GM21390 (cell line): ENCODE results near the gene LARP6.

Experiments
- ATAC-seq: cut with Tn5 transposase; IDR thresholded peaks from one replicate; pipeline ENCODE4 v1.9.1; 2021; ENCODE audit not compliant: unreplicated experiment

The LARP6 gene

DNA sequence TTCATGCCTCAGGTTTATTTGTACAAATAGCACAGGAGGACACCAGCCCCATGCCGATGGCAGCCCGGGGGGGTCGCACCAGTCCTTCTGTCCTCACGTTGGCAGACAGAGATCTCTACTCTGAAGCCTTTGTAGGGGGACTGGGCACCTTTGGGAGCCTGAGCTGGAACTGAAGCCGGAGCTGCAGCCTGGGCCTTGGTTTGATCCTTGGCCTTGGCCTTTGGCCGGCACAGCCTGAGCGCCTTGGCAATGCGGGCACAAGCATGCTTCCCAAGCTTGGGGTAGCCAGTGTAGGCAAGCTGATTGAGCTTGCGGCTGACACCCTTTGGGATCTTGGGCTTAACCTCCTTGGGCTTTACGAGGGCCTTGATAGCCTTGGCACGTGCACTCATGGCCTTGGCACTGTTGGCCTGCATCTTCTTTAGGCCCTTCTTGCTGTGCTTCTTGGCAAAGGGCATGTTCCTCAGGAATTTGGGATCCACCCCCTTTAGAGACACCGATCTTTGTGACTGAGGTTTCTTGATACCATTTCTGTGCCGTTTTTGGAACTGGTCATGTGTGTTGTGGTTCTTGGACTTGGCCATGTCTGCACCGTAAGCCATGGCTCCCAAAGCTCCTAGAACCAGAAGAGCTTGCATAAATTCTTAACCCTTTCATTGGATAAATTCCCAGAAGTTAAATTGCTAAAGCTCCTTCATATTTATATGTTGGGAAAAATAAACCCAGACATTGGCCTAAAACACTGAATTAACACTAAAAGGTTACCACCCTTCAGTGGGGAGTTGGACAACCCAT, 57.2 kb downstream of the LARP6 start:
- no peak for ATAC-seq

DNA sequence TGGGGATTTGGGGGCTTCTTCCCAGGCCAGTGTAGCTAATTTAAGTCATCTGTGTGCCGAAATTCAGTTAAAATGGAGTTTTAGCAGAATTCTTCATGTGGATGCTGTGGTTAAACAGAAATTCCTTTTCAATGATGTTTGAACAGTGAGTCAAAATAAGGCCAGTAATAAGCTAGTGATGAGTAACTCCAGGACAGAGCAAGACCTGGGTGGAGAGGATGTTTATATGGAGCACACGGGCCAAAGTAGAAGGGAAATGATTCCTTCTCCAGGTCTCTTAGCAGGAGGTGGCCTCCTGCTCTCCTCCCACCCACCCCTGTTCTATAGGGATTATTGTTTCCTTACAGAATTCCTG, 58.7 kb downstream of the LARP6 start:
- no peak for ATAC-seq

DNA sequence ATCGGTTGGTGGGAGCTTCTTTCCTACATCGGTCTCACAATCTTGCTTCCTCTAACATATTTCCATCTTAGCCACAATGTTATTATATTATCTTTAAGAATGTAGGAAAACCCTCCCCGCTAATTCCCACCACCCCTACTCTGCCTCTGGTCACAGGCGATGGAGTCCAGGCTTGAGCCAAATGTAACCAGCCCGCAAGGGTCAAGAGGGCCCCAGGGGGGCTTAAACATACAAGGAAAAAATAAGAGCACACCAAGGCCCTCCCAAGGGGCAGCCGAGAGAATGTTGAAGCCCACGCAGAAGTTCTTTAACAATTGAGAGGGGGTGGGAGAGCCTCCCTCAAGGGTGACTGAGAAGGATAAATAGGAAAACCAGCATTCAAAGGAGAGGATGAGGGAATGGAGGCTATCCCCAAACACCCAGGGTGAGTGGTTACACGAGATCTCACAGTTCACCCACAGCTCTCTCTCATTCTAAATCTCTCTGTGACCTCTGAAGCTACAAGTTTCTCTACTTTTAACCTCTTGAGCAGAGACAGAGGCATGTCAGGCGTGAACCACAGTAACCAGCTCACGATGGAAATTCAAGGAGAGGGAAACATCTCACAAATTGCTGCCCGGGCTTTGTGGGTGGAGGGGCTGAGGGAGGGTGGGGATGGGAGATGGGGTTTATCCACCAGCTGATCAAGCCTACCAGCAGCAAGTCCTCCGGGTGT, 59.2 kb downstream of the LARP6 start:
- ATAC-seq: no peak

DNA sequence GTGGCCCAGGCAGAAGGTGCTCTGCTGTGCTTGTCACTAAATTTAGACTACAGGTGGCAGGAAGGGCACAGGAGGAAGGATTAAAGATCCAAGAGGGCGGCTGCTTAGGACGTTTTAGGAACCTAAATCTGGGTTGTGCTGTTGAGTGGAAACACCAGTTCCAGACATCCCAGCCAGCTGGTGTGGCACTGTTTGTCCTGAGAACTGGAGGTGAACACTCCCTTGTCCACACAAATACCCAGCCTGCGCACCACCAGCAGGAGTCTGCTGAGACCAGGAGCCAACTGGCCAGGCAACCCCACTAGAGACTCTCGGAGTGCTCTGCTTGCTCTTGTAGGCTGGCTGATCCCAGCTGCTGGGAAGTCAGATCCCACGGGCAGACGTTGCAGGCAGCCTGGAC, 60.3 kb downstream of the LARP6 start:
- no peak for ATAC-seq

DNA sequence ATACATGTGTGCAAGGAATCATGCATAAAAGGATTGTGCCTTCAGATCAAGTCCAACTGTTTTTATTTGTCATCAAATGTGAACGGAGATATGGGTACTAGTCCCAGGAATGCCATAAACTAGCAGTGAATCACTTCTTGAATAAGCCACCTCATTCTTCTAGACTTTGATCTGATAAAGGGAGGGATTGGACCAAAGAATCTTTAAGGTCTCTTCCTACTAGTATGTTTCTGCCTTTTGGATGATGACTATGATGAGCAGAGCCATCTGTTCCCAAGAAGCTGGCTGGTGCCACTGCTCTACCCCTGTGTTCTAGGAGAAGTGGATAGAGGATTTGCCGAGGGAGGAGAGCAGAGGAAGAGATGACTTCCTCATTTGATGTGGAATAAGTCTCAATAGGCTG, 61.8 kb downstream of the LARP6 start:
- no peak for ATAC-seq

DNA sequence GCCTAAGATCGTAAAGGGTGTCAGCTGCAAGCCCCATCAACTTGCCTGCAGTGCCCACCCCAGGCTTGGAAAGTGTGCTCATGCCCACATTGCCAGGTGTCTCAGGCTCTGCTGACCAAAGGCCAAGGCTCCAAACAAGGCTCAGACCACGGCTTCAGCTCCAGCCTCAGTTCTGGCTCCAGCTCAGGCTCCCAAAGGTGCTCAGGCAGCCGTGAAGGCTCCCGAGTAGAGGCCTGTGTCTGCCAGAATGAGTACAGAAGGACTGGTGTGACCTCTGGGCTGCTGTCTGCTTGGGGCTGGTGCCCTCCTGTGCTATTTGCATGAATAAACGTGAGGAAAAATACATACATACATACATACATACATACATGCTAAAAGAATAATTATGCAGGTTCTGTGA, 62.7 kb downstream of the LARP6 start:
- ATAC-seq: no peak

DNA sequence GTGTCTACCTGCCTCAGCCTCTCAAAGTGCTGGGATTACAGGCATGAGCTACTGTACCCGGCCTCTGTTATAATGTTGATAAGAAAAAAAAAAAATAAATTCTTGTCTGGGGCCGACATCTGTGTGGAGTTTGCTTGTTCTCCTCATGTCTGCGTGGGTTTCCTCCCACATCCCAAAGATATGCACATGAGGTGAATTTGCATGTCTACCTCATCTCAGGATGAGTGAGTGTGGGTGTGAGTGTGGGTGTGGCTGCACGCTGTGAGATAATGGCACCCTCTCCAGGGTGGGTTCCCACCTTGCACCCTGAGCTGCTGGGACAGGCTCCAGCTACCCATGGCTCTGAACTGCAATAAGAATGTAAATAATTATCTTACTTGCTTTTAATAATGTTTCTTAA, 64.7 kb downstream of the LARP6 start:
- ATAC-seq: no peak

DNA sequence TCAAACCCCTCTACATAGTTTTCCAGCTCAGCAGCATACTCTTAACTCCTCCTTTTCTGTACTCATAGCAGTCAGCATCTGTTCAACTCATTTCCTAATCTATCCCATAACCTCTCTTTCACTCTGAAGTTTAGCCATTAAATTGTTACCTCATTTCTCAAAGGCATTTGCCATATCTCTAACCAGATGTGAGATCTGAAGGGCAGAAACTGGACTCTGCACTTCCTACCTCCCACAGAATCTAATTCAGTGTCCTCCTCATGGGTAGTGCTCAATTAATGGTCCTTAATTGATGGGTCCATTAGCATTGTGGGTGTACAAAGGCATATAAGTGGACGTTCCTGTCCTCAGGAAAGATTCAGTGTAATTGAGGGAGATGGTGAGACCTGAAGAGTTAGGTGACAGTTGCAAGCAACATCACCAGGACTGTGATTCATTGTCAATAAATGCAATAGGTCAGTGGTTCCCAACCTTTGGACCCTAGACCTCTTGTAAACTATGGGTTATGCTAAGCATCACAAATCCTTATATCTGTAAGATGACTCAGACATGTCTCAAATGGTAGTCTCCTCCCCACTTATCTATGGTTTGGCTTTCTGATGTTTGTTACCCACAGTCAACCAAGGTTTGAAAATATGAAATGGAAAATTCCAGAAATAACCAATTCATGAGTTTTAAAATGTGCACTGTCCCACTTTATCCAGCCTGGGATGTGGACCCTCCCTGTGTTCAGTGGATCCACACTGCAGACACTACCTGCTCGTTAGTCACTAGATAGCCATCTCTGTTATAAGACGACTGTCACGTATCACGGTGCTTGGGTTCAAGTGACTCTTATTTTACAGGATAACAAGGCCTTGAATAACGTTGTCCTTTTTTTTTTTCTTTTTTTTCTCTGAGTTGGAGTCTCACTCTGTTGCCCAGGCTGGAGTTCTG, 65.6 kb downstream of the LARP6 start:
- ATAC-seq: no peak

DNA sequence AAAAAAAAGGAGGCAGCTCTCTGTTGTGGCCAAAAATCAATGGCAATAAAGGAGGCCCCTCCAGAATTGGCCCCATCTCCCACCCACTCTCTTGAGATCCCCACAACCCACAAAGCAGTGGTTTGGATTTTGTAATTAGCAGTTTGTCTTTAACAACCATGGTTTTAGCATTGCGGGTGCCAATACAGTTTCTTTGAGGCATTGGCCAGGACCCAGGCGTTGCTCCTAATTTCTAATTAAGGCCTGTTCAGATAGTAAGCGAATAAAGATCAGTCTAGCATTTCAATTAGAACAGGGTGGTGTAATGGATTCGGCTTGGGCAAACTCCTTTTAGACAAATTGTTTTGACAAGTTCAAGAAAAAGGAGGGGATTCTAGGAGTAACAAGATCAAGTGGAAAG, 67.0 kb downstream of the LARP6 start:
- ATAC-seq: no peak

DNA sequence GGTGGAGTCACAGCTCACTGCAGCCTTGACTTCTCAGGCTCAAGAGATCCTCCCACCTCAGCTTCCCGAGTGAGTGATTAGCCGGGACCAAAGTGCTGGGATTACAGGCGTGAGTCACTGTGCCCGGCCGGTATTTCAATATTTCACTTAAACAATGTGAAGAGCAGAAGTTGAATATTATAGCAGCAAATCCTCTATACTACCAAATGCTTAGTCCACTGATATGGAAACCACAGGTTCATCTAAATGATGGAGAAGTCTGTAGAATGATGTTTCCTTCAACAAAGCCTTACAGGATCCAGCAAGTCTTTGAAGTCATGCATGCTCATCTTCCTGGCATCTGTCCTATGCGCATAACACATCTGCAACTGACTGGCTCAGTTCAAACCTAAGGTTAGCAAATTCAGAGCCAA, 70.3 kb downstream of the LARP6 start:
- ATAC-seq: no peak

DNA sequence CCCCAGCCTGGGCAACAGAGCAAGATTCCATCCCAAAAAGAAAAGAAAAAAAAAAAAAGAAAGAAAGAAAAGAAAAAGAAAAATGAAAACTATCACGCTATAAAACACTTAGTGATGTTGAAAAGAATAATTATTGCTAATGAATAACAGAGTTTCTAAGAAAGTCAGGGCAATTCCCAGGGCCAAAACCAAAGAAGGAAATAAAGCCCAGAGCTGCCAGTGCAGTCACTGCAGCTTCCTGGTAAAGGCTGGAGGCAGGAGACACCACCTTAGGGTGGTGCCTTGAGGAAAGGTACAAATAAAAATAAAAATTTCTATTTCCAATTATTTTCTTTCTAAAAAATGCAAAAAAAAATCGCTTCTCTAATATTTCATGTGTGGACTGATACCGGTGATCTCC, 70.9 kb downstream of the LARP6 start:
- ATAC-seq: no peak

DNA sequence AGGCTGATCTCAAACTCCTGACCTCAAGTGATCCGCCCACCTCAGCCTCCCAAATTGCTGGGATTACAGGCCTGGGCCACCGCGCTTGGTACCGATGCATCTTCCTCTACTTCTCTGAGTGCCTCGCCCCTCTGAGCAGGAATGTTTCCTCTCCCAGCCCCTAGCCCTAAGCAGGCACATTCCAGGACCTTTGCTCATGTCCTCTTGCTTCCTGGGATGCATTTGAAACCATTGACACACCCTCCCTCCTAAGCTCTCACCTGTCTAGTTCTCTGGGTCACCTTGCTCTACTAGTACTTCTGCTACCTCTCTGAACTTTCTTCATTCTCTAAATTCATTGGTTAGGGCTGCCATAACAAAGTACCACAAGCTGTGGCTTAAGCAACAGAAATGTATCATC, 72.7 kb downstream of the LARP6 start:
- no peak for ATAC-seq
